ENCODE results near the gene UPK2. TPM values are rescaled to one million over a fixed set of nuclear protein-coding genes. Genes with fewer than 3 reads are reported as not detected.
A peak's percentile ranks its signal among the peaks of the same experiment; 100 is the strongest.

Gene UPK2
- total RNA-seq, 1 experiment from 2014 or later = not detected

DNA sequence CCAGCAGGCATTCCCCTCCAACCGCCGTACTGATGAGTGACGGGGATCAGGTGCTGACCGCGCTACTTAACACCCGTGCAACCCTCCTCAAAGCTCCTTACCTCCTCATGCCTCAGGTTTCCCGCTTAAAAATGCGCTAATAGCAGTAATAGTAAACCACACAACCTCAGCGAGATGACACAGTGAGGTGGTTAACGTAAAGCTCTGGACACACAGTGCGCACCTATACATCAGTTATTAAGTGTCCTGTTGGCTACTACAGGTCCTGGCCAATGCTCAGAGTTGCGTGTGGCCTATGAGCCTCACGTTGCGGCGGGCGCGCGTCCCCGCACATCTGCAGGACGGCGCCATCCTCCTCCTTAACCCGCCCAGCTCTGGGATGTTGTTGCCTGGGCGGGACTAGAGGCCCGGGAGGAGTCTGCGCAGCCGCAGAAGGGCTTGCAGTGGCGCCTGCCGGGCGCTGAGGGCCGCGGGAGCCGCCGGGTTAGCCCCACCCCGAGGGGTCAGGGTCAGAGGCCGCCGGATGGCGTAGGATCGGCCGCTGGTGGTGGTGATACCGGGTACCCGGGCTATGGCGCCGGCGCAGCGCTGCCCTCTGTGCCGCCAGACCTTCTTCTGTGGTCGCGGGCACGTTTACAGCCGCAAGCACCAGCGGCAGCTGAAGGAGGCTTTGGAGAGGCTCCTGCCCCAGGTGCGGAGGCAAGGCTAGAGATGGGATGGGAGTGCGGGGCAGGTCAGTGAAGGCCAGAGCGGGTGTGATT is 41.7 kb downstream of the UPK2 start, which contains the start of gene CENATAC (continued):
- TF ChIP-seq, protein P1, sequence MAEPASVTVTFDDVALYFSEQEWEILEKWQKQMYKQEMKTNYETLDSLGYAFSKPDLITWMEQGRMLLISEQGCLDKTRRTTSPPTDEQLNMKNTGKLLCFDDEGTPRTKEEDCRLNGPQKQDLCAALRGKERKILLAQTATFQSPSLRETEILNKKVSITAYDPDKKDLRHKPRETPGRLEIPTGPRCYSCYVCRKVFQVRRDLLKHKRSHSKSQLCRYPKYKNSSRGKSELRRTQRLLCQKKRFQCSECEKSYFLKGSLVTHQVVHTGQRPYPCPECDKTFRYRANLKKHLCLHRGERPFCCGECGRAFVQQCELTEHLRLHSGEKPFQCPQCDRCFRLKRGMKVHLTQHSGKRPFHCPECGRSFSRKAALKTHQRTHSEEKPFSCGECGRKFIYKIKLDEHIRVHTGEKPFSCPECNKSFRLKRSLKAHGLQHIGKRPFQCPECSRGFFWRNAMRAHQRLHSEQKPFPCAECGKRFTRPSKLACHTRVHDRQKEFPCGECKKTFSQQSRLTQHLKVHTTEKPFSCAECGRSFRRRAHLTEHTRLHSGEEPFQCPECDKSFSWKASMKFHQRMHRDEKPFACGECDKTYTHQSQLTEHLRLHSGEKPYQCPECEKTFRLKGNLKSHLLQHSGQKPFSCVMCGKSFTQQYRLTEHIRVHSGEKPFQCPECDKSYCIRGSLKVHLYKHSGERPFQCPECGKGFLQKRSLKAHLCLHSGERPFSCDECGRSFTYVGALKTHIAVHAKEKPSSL (CRISPR knock-in tag; conservative IDR thresholded peaks at IDR 0.05) = no peak
- TF ChIP-seq GRHL2 (CRISPR knock-in tag; IDR thresholded peaks at IDR 0.05; ENCODE audit: insufficient replicate concordance, severe bottlenecking) (no peak), SMAD3 (CRISPR knock-in tag; IDR thresholded peaks at IDR 0.05; ENCODE audit: borderline replicate concordance) (0 out of 2 replicates have a peak, but pooled peaks have one; percentile 39), STAT6 (CRISPR knock-in tag; conservative IDR thresholded peaks at IDR 0.05; ENCODE audit: low read depth) (no peak), TP53 (CRISPR knock-in tag; IDR thresholded peaks at IDR 0.05) (0 out of 2 replicates have a peak, but pooled peaks have one; percentile 48), CREB1 (CRISPR knock-in tag; IDR thresholded peaks at IDR 0.05) (peak; percentile 75; the same call in 1 of the 2 replicates), RORB (CRISPR knock-in tag; IDR thresholded peaks at IDR 0.05) (no peak), ZMAT4 (CRISPR knock-in tag; IDR thresholded peaks at IDR 0.05) (no peak), NR1H2 (CRISPR knock-in tag; IDR thresholded peaks at IDR 0.05) (no peak), ZNF138 (CRISPR knock-in tag; conservative IDR thresholded peaks at IDR 0.05) (no peak), OVOL2 (CRISPR knock-in tag; IDR thresholded peaks at IDR 0.05; ENCODE audit: borderline replicate concordance) (no peak), ZNF219 (CRISPR knock-in tag; IDR thresholded peaks at IDR 0.05; ENCODE audit: borderline replicate concordance) (no peak)
- TF ChIP-seq, protein P2, sequence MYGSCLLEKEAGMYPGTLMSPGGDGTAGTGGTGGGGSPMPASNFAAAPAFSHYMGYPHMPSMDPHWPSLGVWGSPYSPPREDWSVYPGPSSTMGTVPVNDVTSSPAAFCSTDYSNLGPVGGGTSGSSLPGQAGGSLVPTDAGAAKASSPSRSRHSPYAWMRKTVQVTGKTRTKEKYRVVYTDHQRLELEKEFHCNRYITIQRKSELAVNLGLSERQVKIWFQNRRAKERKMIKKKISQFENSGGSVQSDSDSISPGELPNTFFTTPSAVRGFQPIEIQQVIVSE (CRISPR knock-in tag; IDR thresholded peaks at IDR 0.05; ENCODE audit: borderline replicate concordance) = no peak

DNA sequence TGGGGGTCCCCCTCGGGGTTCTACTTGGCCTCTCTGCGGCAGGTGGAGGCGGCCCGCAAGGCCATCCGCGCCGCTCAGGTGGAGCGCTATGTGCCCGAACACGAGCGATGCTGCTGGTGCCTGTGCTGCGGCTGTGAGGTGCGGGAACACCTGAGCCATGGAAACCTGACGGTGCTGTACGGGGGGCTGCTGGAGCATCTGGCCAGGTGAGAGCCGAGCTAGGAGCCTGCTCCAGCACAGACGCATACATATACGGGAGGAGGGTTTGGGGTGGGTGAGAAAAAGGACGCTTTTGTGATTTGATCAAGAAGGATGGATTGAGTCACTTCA is 42.3 kb downstream of the UPK2 start:
- Mint-ChIP-seq H3K4me3 (peak overlapping the region; percentile 99), H3K9me3 (peaks cover 3% of the 10 kb centered on the region), H3K27me3 (ENCODE audit: low read depth) (no peaks in the 10 kb centered on the region), H3K4me1 (peaks cover 26% of the 10 kb centered on the region), H3K27ac (peak overlapping the region; percentile 98), H3K36me3 (peaks cover 41% of the 10 kb centered on the region)
- ATAC-seq = peak; percentile 40
- TF ChIP-seq FOXP4 (CRISPR knock-in tag; IDR thresholded peaks at IDR 0.05) (no peak), ZNF423 (CRISPR knock-in tag; IDR thresholded peaks at IDR 0.05) (no peak), ESRRA (CRISPR knock-in tag; IDR thresholded peaks at IDR 0.05; ENCODE audit: borderline replicate concordance) (no peak), ZNF138 (CRISPR knock-in tag; conservative IDR thresholded peaks at IDR 0.05) (peak; percentile 84; the same call in 1 of the 2 replicates), ZNF671 (CRISPR knock-in tag; IDR thresholded peaks at IDR 0.05) (no peak), KAT7 (CRISPR knock-in tag; IDR thresholded peaks at IDR 0.05; ENCODE audit: borderline replicate concordance) (0 out of 2 replicates have a peak, but pooled peaks have one; percentile 25), SMAD3 (CRISPR knock-in tag; IDR thresholded peaks at IDR 0.05; ENCODE audit: borderline replicate concordance) (no peak; the same call in 1 of the 2 replicates), OVOL2 (CRISPR knock-in tag; IDR thresholded peaks at IDR 0.05; ENCODE audit: borderline replicate concordance) (no peak), ZNF219 (CRISPR knock-in tag; IDR thresholded peaks at IDR 0.05; ENCODE audit: borderline replicate concordance) (no peak), JAZF1 (CRISPR knock-in tag; IDR thresholded peaks at IDR 0.05) (no peak), TCF7 (CRISPR knock-in tag; IDR thresholded peaks at IDR 0.05; ENCODE audit: low read depth) (no peak)
- TF ChIP-seq, protein P3, sequence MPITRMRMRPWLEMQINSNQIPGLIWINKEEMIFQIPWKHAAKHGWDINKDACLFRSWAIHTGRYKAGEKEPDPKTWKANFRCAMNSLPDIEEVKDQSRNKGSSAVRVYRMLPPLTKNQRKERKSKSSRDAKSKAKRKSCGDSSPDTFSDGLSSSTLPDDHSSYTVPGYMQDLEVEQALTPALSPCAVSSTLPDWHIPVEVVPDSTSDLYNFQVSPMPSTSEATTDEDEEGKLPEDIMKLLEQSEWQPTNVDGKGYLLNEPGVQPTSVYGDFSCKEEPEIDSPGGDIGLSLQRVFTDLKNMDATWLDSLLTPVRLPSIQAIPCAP (CRISPR knock-in tag; IDR thresholded peaks at IDR 0.05) = 0 out of 2 replicates have a peak, but pooled peaks have one; percentile 13
- CTCF ChIA-PET = interaction anchor here (0.6 to 2.8 kb wide), 7 partner anchors 9 to 146 kb away, joined by 3 to 12 read pairs (median 3); partner anchors contain the start of genes HYOU1 and UPK2
- DNase-seq (ENCODE audit: low spot score) = no peak
- POLR2A ChIA-PET = interaction anchor here (0.5 to 1.0 kb wide), 4 partner anchors 9 to 58 kb away, joined by 3 to 9 read pairs (median 4); partner anchors contain the start of gene HYOU1
